CD4-positive, alpha-beta T cell (primary cell): ENCODE data around the gene S100A5. TPM values are rescaled to one million over a fixed set of nuclear protein-coding genes. Genes with fewer than 3 reads are reported as not detected.

Source experiments
- ATAC-seq: fragments of 200-7000 bp; cut with Tn5 transposase; one replicate; pipeline ENCODE4 v1.10.0; 2022; ENCODE audit warnings: mild to moderate bottlenecking; ENCODE audit not compliant: poor library complexity
- CTCF ChIA-PET: fragments of 350-600 bp; sonication (Branson Sonifier 250); formaldehyde crosslinking; loops from one replicate; lab custom pipeline; 2021; ENCODE audit warnings: antibody characterized with exemption, inconsistent platforms; lab: Charles Lee
- POLR2A ChIA-PET: fragments of 350-600 bp; sonication (Branson Sonifier 250); formaldehyde crosslinking; loops from one replicate; lab custom pipeline; 2021; ENCODE audit warnings: antibody characterized with exemption, inconsistent platforms; lab: Charles Lee
- DNase-seq, 14 experiments: peaks; one replicate each; pipeline ENCODE4 v3.0.0-alpha.2; 2013 to 2020; ENCODE audit warnings: mixed read lengths in 2 of 14
- H3K27ac ChIP-seq, 2 donors: one replicate each; pipeline versions ENCODE4 v1.5.1 to v1.7.0; 2013; ENCODE audit warnings: low read length in 2 of 2, low read depth in 1 of 2, mild to moderate bottlenecking in 1 of 2
- H3K27me3 ChIP-seq, 2 experiments: 1 replicate in 1 of 2; 2 replicates in 1 of 2; pipeline versions ENCODE4 v1.6.1 to v1.7.0; 2013; ENCODE audit warnings: low read length in 2 of 2, control low read depth in 1 of 2, mild to moderate bottlenecking in 1 of 2, moderate library complexity in 1 of 2; ENCODE audit not compliant: insufficient read depth in 2 of 2, control insufficient read depth in 1 of 2
- H3K36me3 ChIP-seq: one replicate; pipeline ENCODE4 v1.6.1; 2013; ENCODE audit warnings: low read length, control low read depth; ENCODE audit not compliant: insufficient read depth
- H3K4me1 ChIP-seq: one replicate; pipeline ENCODE4 v1.6.1; 2013; ENCODE audit warnings: low read length, control low read depth; ENCODE audit not compliant: insufficient read depth
- H3K4me3 ChIP-seq: one replicate; pipeline ENCODE4 v1.5.1; 2013; ENCODE audit warnings: mild to moderate bottlenecking, low read length, moderate library complexity
- H3K9me3 ChIP-seq, 2 experiments: 1 replicate in 1 of 2; 2 replicates in 1 of 2; pipeline versions ENCODE4 v1.6.1 to v1.7.0; 2013; ENCODE audit warnings: low read length in 2 of 2, mild to moderate bottlenecking in 2 of 2, control low read depth in 1 of 2, moderate library complexity in 1 of 2; ENCODE audit not compliant: control insufficient read depth in 1 of 2, insufficient read depth in 1 of 2
- H3K27ac Mint-ChIP-seq: one replicate; pipeline ENCODE4 v1.8.0; 2020; ENCODE audit warnings: mixed read lengths
- H3K27me3 Mint-ChIP-seq: one replicate; pipeline ENCODE4 v1.8.0; 2021; ENCODE audit warnings: mixed read lengths
- H3K36me3 Mint-ChIP-seq: one replicate; pipeline ENCODE4 v1.8.0; 2021; ENCODE audit warnings: low read depth, mixed read lengths
- H3K4me1 Mint-ChIP-seq: one replicate; pipeline ENCODE4 v1.8.0; 2021; ENCODE audit warnings: low read depth, mixed read lengths
- H3K4me3 Mint-ChIP-seq: one replicate; pipeline ENCODE4 v1.8.0; 2020; ENCODE audit warnings: mild to moderate bottlenecking, mixed read lengths
- H3K9me3 Mint-ChIP-seq: one replicate; pipeline ENCODE4 v1.8.0; 2020; ENCODE audit warnings: mixed read lengths
- CTCF ChIP-seq: fragments of 200-600 bp; IDR thresholded peaks from one replicate; pipeline ENCODE4 v1.8.0; 2022; ENCODE audit warnings: antibody characterized with exemption, mild to moderate bottlenecking
- intact Hi-C, 2 experiments: fragments of 100-400 bp; cut with DNase I in 1 of 2; cut with micrococcal nuclease in 1 of 2; formaldehyde crosslinking; loops; one replicate each; pipeline versions ENCODE4 v1.15.1 to v1.9.0; 2023 to 2025; cut with DNase I, micrococcal nuclease
- total RNA-seq, 174 experiments: library from RNA in 2 of 174; stranded (reverse) in 2 of 174; gene quantifications; one replicate each; pipeline ENCODE4 v1.2.3 and lab custom pipeline; 2021 to 2026

Gene S100A5
- total RNA-seq, 2 experiments from 2014 or later = 0.80 to 1.3 TPM

GRCh38 chr1:153533689-153534201 is 7.0 kb downstream of the S100A5 start:
- H3K9me3 Mint-ChIP-seq = no peaks in the 10 kb centered on the region
- H3K27me3 ChIP-seq = no peaks in the 10 kb centered on the region
- H3K36me3 Mint-ChIP-seq = peaks cover 25% of the 10 kb centered on the region
- no peak for ATAC-seq
- POLR2A ChIA-PET = interaction anchor here (1.3 to 6.4 kb wide), 6 partner anchors 11 to 100 kb away, joined by 3 to 246 read pairs (median 30); partner anchors contain the start of genes CHTOP, S100A2 and S100A4
- H3K4me1 Mint-ChIP-seq = peaks cover 71% of the 10 kb centered on the region
- DNase-seq = peak in 3 of 14 experiments; percentile 31 to 72 (median 61)
- H3K4me3 ChIP-seq = peak overlapping the region; percentile 79
- peak overlapping the region; percentile 97 for H3K4me3 Mint-ChIP-seq
- H3K27ac ChIP-seq = peak overlapping the region; percentile 87 to 95
- H3K36me3 ChIP-seq = peaks cover 11% of the 10 kb centered on the region
- H3K27ac Mint-ChIP-seq = peak overlapping the region; percentile 99
- intact Hi-C loops = loop anchor here (1.0 to 5.0 kb wide), 4 partner anchors 22 to 139 kb away; partner anchors contain the start of genes ILF2 (in 1 of the 2) and S100A2 (in 1 of the 2)
- no peaks in the 10 kb centered on the region for H3K27me3 Mint-ChIP-seq
- H3K4me1 ChIP-seq = peaks cover 67% of the 10 kb centered on the region
- no peaks in the 10 kb centered on the region for H3K9me3 ChIP-seq
- CTCF ChIA-PET = interaction anchor here (0.6 to 6.0 kb wide), 8 partner anchors 10 to 115 kb away, joined by 3 to 69 read pairs (median 6); partner anchors contain the start of genes CHTOP, S100A2, S100A4 and S100A5
- no peak for TF ChIP-seq CTCF

- no peaks in the 10 kb centered on the region for H3K9me3 Mint-ChIP-seq
- no peaks in the 10 kb centered on the region for H3K27me3 Mint-ChIP-seq
- Histone ChIP-seq H3K36me3 (peaks cover 11% of the 10 kb centered on the region), H3K4me1 (peaks cover 59% of the 10 kb centered on the region), H3K27me3 (no peaks in the 10 kb centered on the region), H3K4me3 (peak overlapping the region; percentile 79), H3K9me3 (no peaks in the 10 kb centered on the region), H3K27ac (peak overlapping the region; percentile 87 to 95)
- TF ChIP-seq CTCF = peak; percentile 88
- ChIA-PET CTCF (interaction anchor here (0.6 to 6.0 kb wide), 15 partner anchors 9 to 399 kb away, joined by 3 to 69 read pairs (median 4); partner anchors contain the start of genes CHTOP, S100A2, S100A4 and S100A5), POLR2A (interaction anchor here (0.6 to 6.4 kb wide), 14 partner anchors 8 to 175 kb away, joined by 3 to 246 read pairs (median 5); partner anchors contain the start of genes CHTOP, S100A2, S100A4 and S100A5)
- ATAC-seq = peak; percentile 32
- DNase-seq = peak; percentile 61 to 89 (median 77)
- peaks cover 25% of the 10 kb centered on the region for H3K36me3 Mint-ChIP-seq
- peak overlapping the region; percentile 97 for H3K4me3 Mint-ChIP-seq
- H3K4me1 Mint-ChIP-seq = peaks cover 65% of the 10 kb centered on the region
- peak overlapping the region; percentile 99 for H3K27ac Mint-ChIP-seq
- intact Hi-C loops = loop anchor here (1.0 to 5.0 kb wide), 4 partner anchors 22 to 139 kb away; partner anchors contain the start of genes ILF2 (in 1 of the 2) and S100A2 (in 1 of the 2)
Observed at GRCh38 chr1:153532769-153533599, 7.8 kb downstream of the S100A5 start.

- Mint-ChIP-seq H3K27ac (peak overlapping the region; percentile 99), H3K9me3 (no peaks in the 10 kb centered on the region), H3K36me3 (peaks cover 25% of the 10 kb centered on the region), H3K4me3 (peak overlapping the region; percentile 97), H3K27me3 (no peaks in the 10 kb centered on the region), H3K4me1 (peaks cover 61% of the 10 kb centered on the region)
- intact Hi-C loops = loop anchor here in 1 of 2 experiments (5.0 kb wide), 1 partner anchor 140 kb away; the partner anchor contains the start of gene ILF2
- H3K4me3 ChIP-seq = no peak overlapping the region
- H3K27ac ChIP-seq = peak overlapping the region; percentile 1 to 87
- no peaks in the 10 kb centered on the region for H3K9me3 ChIP-seq
- DNase-seq (peak in 9 of 14 experiments; percentile 22 to 73 (median 40)), ATAC-seq (peak; percentile 9)
- ChIA-PET CTCF (interaction anchor here (0.9 to 6.0 kb wide), 11 partner anchors 8 to 146 kb away, joined by 3 to 69 read pairs (median 8); partner anchors contain the start of genes S100A2, S100A4 and S100A5), POLR2A (interaction anchor here (0.6 to 6.4 kb wide), 13 partner anchors 9 to 458 kb away, joined by 3 to 246 read pairs (median 5); partner anchors contain the start of genes CHTOP, CREB3L4, RPS27 and S100A2)
- peaks cover 11% of the 10 kb centered on the region for H3K36me3 ChIP-seq
- peaks cover 55% of the 10 kb centered on the region for H3K4me1 ChIP-seq
- H3K27me3 ChIP-seq = no peaks in the 10 kb centered on the region
- TF ChIP-seq CTCF = no peak
Observed at GRCh38 chr1:153532181-153532580, 8.6 kb downstream of the S100A5 start.
